Spleen (tissue), 11 donors: ENCODE results near the gene TSC22D2. TPM values are rescaled to one million over a fixed set of nuclear protein-coding genes. Genes with fewer than 3 reads are reported as not detected.

Experiments
- DNase-seq: peaks from one replicate; pipeline ENCODE4 v3.0.0-alpha.2; 2020
- H3K27ac ChIP-seq, 8 donors: fragments of 200-600 bp; sonication (generic) in 7 of 8; 1 replicate in 4 of 8; 2 replicates in 4 of 8; pipeline versions ENCODE4 v1.5.0 to v1.8.0; 2016 to 2021; ENCODE audit warnings: inconsistent platforms in 4 of 8, mild to moderate bottlenecking in 4 of 8, moderate library complexity in 1 of 8
- H3K27me3 ChIP-seq, 7 donors: fragments of 200-600 bp; sonication (generic) in 6 of 7; replicated peaks in 1 of 7; 1 replicate in 4 of 7; 2 replicates in 3 of 7; pipeline versions ENCODE4 v1.5.0 to v1.8.0; 2016 to 2021; ENCODE audit warnings: inconsistent platforms in 3 of 7, mild to moderate bottlenecking in 1 of 7
- H3K36me3 ChIP-seq, 6 donors: fragments of 200-600 bp; sonication (generic) in 5 of 6; 1 replicate in 4 of 6; 2 replicates in 2 of 6; pipeline versions ENCODE4 v1.5.0 to v1.8.0; 2016 to 2021; ENCODE audit warnings: inconsistent platforms in 2 of 6
- H3K4me1 ChIP-seq, 6 donors: fragments of 200-600 bp; sonication (generic) in 5 of 6; 1 replicate in 3 of 6; 2 replicates in 3 of 6; pipeline versions ENCODE4 v1.5.0 to v1.8.0; 2016 to 2021; ENCODE audit warnings: inconsistent platforms in 3 of 6
- H3K4me3 ChIP-seq, 8 donors: fragments of 200-600 bp; sonication (generic) in 7 of 8; 1 replicate in 4 of 8; 2 replicates in 4 of 8; pipeline versions ENCODE4 v1.5.0 to v1.8.0; 2016 to 2021; ENCODE audit warnings: inconsistent platforms in 4 of 8, mild to moderate bottlenecking in 4 of 8, moderate library complexity in 2 of 8
- H3K9me3 ChIP-seq, 8 donors: fragments of 200-600 bp; sonication (generic) in 7 of 8; 1 replicate in 4 of 8; 2 replicates in 4 of 8; pipeline versions ENCODE4 v1.5.0 to v1.8.0; 2016 to 2021; ENCODE audit warnings: inconsistent platforms in 4 of 8
- POLR2A ChIP-seq, 3 donors: fragments of 450-650 bp; IDR thresholded peaks; one replicate each; pipeline ENCODE4 v1.5.1; 2017; ENCODE audit warnings: antibody characterized with exemption in 3 of 3, mild to moderate bottlenecking in 1 of 3
- POLR2AphosphoS5 ChIP-seq, 3 donors: sonication (generic); formaldehyde crosslinking; IDR thresholded peaks; one replicate each; pipeline ENCODE4 v1.5.1; 2017; ENCODE audit warnings: antibody characterized with exemption in 3 of 3
- WGBS, 5 donors: extraction: QIAGEN DNeasy Blood & Tissue Kit in 3 of 5; methylation state at CpG; one replicate each; pipeline versions ENCODE4 v1.1.5 to v1.1.7; 2013 to 2018; 5-methylcytosine and 5-hydroxymethylcytosine counted together
- intact Hi-C: fragments of 100-400 bp; cut with DNase I; formaldehyde crosslinking; loops from one replicate; pipeline ENCODE4 v1.15.0; 2023; ENCODE audit warnings: low total_unique reads
- polyA plus RNA-seq, 3 donors: library from polyadenylated mRNA; stranded (reverse); fragments of 200-250 nt; gene quantifications; one replicate each; pipeline ENCODE4 v1.2.1, GENCODE V29; 2013
- total RNA-seq, 7 donors: library from RNA; depleted of rRNA in 3 of 7; stranded (reverse); fragments of >200 nt in 3 of 7; fragmentation: NEBNext Ultra II Directional in 4 of 7; extraction: Animal tissue kit (Norgen Biotek cat#: 25700) in 4 of 7; gene quantifications; one replicate each; pipeline versions ENCODE4 v1.1.0 to v1.2.1, GENCODE V29; 2016 to 2021
- TF ChIP-seq, protein P1 (sequence below), 11 experiments: fragments of 200-600 bp in 7 of 11; fragments of 450-650 bp in 4 of 11; sonication (generic) in 4 of 11; IDR thresholded peaks in 8 of 11; conservative IDR thresholded peaks in 3 of 11; 1 replicate in 7 of 11; 2 replicates in 4 of 11; pipeline versions ENCODE4 v1.4.0 to v1.8.0; 2016 to 2021; ENCODE audit warnings: antibody characterized with exemption in 11 of 11, inconsistent platforms in 4 of 11, mild to moderate bottlenecking in 1 of 11
- donor health status: healthy with polysubstance abuse.
- donor health status: DM: no; HTN: no; CAD: no; lungs with moderate emphysema.
- donor health status: DM: no; HTN: no; CAD: no.
- donor health status: Bipolar disorder and iron deficiency.
- donor health status: healthy.
- donor health status: DM: no; HTN: no; CAD: no.
- donor health status: DM: yes; HTN: yes; CAD: no.

Gene TSC22D2
- total and polyA plus RNA-seq, 10 donors: 8.4 to 34.8 (median 26.2) TPM

GRCh38 chr3:150370122-150370602 lies 37.9 kb upstream of the TSC22D2 start:
- no peak for DNase-seq
- WGBS, 5 donors: 59 to 87% (median 76%) methylated on average over 4 of the region's 4 CpGs
- Histone ChIP-seq H3K27me3 (no peaks in the 10 kb centered on the region), H3K4me1 (peaks cover 0 to 21% (median 0%) of the 10 kb centered on the region in 6 donors), H3K4me3 (no peak overlapping the region), H3K9me3 (no peaks in the 10 kb centered on the region), H3K27ac (peak overlapping the region in 3 of 8 donors; percentile 16 to 71 (median 21)), H3K36me3 (no peaks in the 10 kb centered on the region)
- intact Hi-C loops: no loop called here
- no peak for TF ChIP-seq POLR2A (IDR thresholded peaks at IDR 0.05)
- no peak for TF ChIP-seq POLR2AphosphoS5 (IDR thresholded peaks at IDR 0.05)
- TF ChIP-seq, protein P1, sequence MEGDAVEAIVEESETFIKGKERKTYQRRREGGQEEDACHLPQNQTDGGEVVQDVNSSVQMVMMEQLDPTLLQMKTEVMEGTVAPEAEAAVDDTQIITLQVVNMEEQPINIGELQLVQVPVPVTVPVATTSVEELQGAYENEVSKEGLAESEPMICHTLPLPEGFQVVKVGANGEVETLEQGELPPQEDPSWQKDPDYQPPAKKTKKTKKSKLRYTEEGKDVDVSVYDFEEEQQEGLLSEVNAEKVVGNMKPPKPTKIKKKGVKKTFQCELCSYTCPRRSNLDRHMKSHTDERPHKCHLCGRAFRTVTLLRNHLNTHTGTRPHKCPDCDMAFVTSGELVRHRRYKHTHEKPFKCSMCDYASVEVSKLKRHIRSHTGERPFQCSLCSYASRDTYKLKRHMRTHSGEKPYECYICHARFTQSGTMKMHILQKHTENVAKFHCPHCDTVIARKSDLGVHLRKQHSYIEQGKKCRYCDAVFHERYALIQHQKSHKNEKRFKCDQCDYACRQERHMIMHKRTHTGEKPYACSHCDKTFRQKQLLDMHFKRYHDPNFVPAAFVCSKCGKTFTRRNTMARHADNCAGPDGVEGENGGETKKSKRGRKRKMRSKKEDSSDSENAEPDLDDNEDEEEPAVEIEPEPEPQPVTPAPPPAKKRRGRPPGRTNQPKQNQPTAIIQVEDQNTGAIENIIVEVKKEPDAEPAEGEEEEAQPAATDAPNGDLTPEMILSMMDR (IDR thresholded peaks at IDR 0.05 in 8 of 11, conservative IDR thresholded peaks at IDR 0.05 in 3 of 11): no peak

GRCh38 chr3:150370999-150371398 lies 37.1 kb upstream of the TSC22D2 start:
- intact Hi-C loops: no loop called here
- Histone ChIP-seq H3K27me3 (no peaks in the 10 kb centered on the region), H3K4me3 (no peak overlapping the region), H3K27ac (peak overlapping the region in 7 of 8 donors; percentile 59 to 82 (median 71)), H3K9me3 (no peaks in the 10 kb centered on the region), H3K4me1 (peaks cover 0 to 21% (median 0%) of the 10 kb centered on the region in 6 donors), H3K36me3 (no peaks in the 10 kb centered on the region)
- no peak for DNase-seq
- WGBS, 5 donors: 89 to 98% (median 91%) methylated on average over 1 of the region's 1 CpG
- TF ChIP-seq POLR2AphosphoS5 (IDR thresholded peaks at IDR 0.05) (no peak), POLR2A (IDR thresholded peaks at IDR 0.05) (no peak)
- TF ChIP-seq, protein P1 (IDR thresholded peaks at IDR 0.05 in 8 of 11, conservative IDR thresholded peaks at IDR 0.05 in 3 of 11): no peak

- 44 to 65% (median 58%) methylated on average over 6 of the region's 6 CpGs for WGBS, 5 donors
- intact Hi-C loops: no loop called here
- TF ChIP-seq POLR2A (IDR thresholded peaks at IDR 0.05): no peak
- peak in 1 of 3 donors; percentile 72 for TF ChIP-seq POLR2AphosphoS5 (IDR thresholded peaks at IDR 0.05)
- TF ChIP-seq, protein P1 (IDR thresholded peaks at IDR 0.05 in 8 of 11, conservative IDR thresholded peaks at IDR 0.05 in 3 of 11): no peak
Observed at GRCh38 chr3:150371741-150372254, 36.3 kb upstream of the TSC22D2 start.

GRCh38 chr3:150372320-150372719 lies 35.8 kb upstream of the TSC22D2 start:
- no peak for DNase-seq
- Histone ChIP-seq H3K4me1 (peaks cover 0 to 21% (median 0%) of the 10 kb centered on the region in 6 donors), H3K9me3 (no peaks in the 10 kb centered on the region), H3K36me3 (no peaks in the 10 kb centered on the region), H3K4me3 (no peak overlapping the region), H3K27ac (peak overlapping the region in 7 of 8 donors; percentile 59 to 82 (median 71)), H3K27me3 (no peaks in the 10 kb centered on the region)
- intact Hi-C loops: no loop called here
- 68 to 89% (median 73%) methylated on average over 2 of the region's 2 CpGs for WGBS, 5 donors
- TF ChIP-seq POLR2A (IDR thresholded peaks at IDR 0.05): no peak
- no peak for TF ChIP-seq POLR2AphosphoS5 (IDR thresholded peaks at IDR 0.05)
- TF ChIP-seq, protein P1 (IDR thresholded peaks at IDR 0.05 in 8 of 11, conservative IDR thresholded peaks at IDR 0.05 in 3 of 11): no peak

More at GRCh38 chr3:150371741-150372254, 36.3 kb upstream of the TSC22D2 start:
- no peak for DNase-seq
- Histone ChIP-seq H3K36me3 (no peaks in the 10 kb centered on the region), H3K27ac (peak overlapping the region; percentile 59 to 82 (median 70)), H3K4me1 (peaks cover 0 to 21% (median 0%) of the 10 kb centered on the region in 6 donors), H3K27me3 (no peaks in the 10 kb centered on the region), H3K4me3 (peak overlapping the region in 1 of 8 donors; percentile 8), H3K9me3 (no peaks in the 10 kb centered on the region)
